SJSA1 (cell line): ENCODE measurements around the gene PASK. TPM values are rescaled to one million over a fixed set of nuclear protein-coding genes. Genes with fewer than 3 reads are reported as not detected.
"Not testable (repeated sequence)": the region's sequence is repeated elsewhere in the genome, so short reads cannot be mapped to it uniquely, and the experiment has no call there.

ENCODE experiments used
- DNase-seq, 2 experiments: peaks; one replicate each; pipeline ENCODE4 v3.0.0-alpha.2; 2015 to 2020; ENCODE audit warnings: low spot score in 2 of 2, low read depth in 1 of 2
- H3K27ac ChIP-seq: fragments of 250-450 bp; sonication (Bioruptor Pico); 2 replicates; pipeline ENCODE4 v1.5.1; 2020; ENCODE audit warnings: mild to moderate bottlenecking, moderate library complexity
- H3K27me3 ChIP-seq: fragments of 250-450 bp; sonication (Bioruptor Pico); replicated peaks from 2 replicates; pipeline ENCODE4 v1.5.1; 2020; ENCODE audit warnings: mild to moderate bottlenecking, moderate library complexity
- H3K36me3 ChIP-seq: fragments of 250-450 bp; sonication (Bioruptor Pico); 2 replicates; pipeline ENCODE4 v1.5.1; 2020; ENCODE audit warnings: mild to moderate bottlenecking
- H3K4me1 ChIP-seq: fragments of 250-450 bp; sonication (Bioruptor Pico); replicated peaks from 2 replicates; pipeline ENCODE4 v1.6.1; 2021; ENCODE audit warnings: mild to moderate bottlenecking
- H3K4me3 ChIP-seq: fragments of 250-450 bp; sonication (Bioruptor Pico); 2 replicates; pipeline ENCODE4 v1.5.1; 2020; ENCODE audit warnings: mild to moderate bottlenecking
- H3K9me3 ChIP-seq: fragments of 250-450 bp; sonication (Bioruptor Pico); replicated peaks from 2 replicates; pipeline ENCODE4 v1.5.1; 2020; ENCODE audit warnings: mild to moderate bottlenecking
- total RNA-seq: library from RNA; depleted of rRNA; stranded (reverse); fragments of >200 nt; shearing (Covaris generic); gene quantifications from 2 replicates; pipeline ENCODE4 v1.2.3, GENCODE V29; 2014; rRNA removed

The PASK gene
- total RNA-seq: 14.1 and 14.6 TPM in 2 replicates

DNA sequence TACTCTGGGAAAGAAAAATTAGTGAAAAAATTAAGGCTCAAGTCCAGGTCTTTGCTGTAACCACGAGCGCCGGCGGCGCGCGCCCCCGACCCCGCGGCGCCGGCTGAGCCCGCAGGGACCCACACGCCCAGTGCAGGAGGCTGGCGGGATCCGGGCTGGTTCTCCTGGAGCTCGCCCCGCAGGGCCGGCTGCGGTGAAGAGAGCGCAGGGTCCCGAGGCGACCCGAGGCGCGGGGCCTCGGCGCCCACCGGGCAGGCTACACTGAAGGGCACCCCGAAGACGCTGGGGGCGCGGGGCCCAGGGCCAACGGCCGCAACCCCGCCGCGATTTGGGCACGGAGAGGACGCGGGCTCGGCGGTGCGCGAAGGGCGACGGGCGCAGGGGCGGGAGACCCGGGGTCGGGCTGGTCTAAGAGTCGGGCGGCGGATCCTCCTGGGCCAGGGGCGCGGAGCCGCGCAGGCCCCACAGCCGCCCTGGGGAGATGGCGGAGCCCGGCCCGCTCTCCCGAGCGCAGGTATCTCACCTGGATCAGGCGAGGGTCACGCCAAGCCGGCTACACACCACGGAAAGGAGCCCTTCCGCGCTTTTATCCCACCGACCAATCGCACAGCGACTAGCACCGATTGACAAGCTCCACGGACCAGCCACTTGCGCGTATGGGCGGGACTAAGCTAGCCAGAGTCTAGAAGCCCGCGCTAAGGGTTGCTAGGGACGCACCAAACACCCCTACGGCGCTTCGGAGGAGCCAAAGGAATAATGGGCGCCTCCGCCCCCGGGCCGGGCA lies at the start of gene PASK:
PASK (minus strand) TSS at position 582 of the 784 bp plus-strand sequence. CDS start 6,440 bp downstream, outside the sequence.
- no peaks in the 10 kb centered on the region for H3K9me3 ChIP-seq
- H3K36me3 ChIP-seq: peaks cover 27% of the 10 kb centered on the region
- DNase-seq: peak; percentile 91 to 96
- H3K4me1 ChIP-seq: peaks cover 31% of the 10 kb centered on the region
- no peaks in the 10 kb centered on the region for H3K27me3 ChIP-seq
- peak within 1 kb of the TSS; percentile 77 for H3K4me3 ChIP-seq
- H3K27ac ChIP-seq: peak within 1 kb of the TSS; percentile 64

- H3K4me1 ChIP-seq: no peaks in the 10 kb centered on the region
- no peaks in the 10 kb centered on the region for H3K27me3 ChIP-seq
- DNase-seq: no peak
- H3K36me3 ChIP-seq: no peaks in the 10 kb centered on the region
- no peak overlapping the region for H3K4me3 ChIP-seq
- H3K27ac ChIP-seq: no peak overlapping the region
- no peaks in the 10 kb centered on the region for H3K9me3 ChIP-seq
These were observed 49.4 kb upstream of the PASK start for GRCh38 chr2:241198381-241199279.

GRCh38 chr2:241197947-241198346 lies 48.7 kb upstream of the PASK start:
- Histone ChIP-seq H3K36me3 (no peaks in the 10 kb centered on the region), H3K27ac (no peak overlapping the region), H3K4me3 (no peak overlapping the region), H3K27me3 (no peaks in the 10 kb centered on the region), H3K9me3 (no peaks in the 10 kb centered on the region), H3K4me1 (no peaks in the 10 kb centered on the region)
- DNase-seq: no peak

DNA sequence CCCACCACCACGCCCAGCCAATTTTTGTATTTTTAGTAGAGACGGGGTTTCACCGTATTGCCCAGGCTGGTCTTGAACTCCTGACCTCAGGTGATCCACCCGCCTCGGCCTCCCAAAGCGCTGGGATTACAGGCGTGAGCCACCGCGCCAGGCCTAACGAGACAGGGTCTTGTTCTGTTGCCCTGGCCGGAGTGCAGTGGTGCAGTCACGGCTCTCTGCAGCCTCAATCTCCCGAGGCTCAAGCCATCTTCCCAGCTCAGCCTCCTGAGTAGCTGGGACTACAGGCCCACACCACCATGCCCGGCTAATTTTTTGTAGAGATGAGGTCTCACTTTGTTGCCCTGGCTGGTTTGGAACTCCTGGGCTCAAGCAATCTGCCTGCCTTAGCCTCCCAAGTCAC lies 48.0 kb upstream of the PASK start:
- not testable (repeated sequence) for H3K4me3 ChIP-seq, H3K27ac ChIP-seq, H3K27me3 ChIP-seq, H3K9me3 ChIP-seq, H3K4me1 ChIP-seq, DNase-seq, H3K36me3 ChIP-seq

DNA sequence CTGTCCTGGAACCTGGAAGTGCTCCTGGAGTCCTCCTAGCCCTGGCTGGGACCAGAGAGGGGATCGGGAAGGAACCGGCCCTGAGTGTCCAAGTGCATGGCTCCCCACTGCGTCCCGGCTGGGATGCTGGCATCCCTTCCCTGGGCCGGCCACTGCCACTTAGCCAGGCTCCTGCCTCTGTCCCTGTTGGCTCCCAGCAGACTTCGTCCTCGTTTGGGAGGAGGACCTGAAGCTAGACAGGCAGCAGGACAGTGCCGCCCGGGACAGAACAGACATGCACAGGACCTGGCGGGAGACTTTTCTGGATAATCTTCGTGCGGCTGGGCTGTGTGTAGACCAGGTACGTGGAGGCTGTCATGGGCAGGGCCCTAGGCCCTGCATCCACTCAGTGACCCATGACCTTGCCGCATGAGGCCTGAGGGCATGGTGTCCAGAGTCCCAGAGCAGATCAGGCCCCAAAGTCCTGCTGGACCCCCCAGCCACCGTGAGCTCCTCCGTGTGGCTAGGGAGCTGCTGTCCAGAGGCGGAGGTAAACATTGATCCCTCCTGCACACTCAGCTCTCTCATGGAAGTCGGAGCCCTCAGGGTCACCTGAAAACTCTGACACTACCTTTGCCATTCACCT lies 46.3 kb upstream of the PASK start:
- Histone ChIP-seq H3K4me3 (no peak overlapping the region), H3K27me3 (no peaks in the 10 kb centered on the region), H3K4me1 (no peaks in the 10 kb centered on the region), H3K27ac (no peak overlapping the region), H3K36me3 (no peaks in the 10 kb centered on the region), H3K9me3 (no peaks in the 10 kb centered on the region)
- DNase-seq: no peak

GRCh38 chr2:241194811-241195210 lies 45.5 kb upstream of the PASK start:
- Histone ChIP-seq H3K36me3 (no peaks in the 10 kb centered on the region), H3K4me1 (no peaks in the 10 kb centered on the region), H3K27ac (no peak overlapping the region), H3K27me3 (no peaks in the 10 kb centered on the region), H3K4me3 (no peak overlapping the region), H3K9me3 (no peaks in the 10 kb centered on the region)
- no peak for DNase-seq

GRCh38 chr2:241193271-241193670 lies 44.0 kb upstream of the PASK start:
- no peaks in the 10 kb centered on the region for H3K4me1 ChIP-seq
- DNase-seq: no peak
- H3K9me3 ChIP-seq: no peaks in the 10 kb centered on the region
- no peaks in the 10 kb centered on the region for H3K27me3 ChIP-seq
- no peaks in the 10 kb centered on the region for H3K36me3 ChIP-seq
- H3K4me3 ChIP-seq: no peak overlapping the region
- H3K27ac ChIP-seq: no peak overlapping the region

- H3K27me3 ChIP-seq: no peaks in the 10 kb centered on the region
- no peak overlapping the region for H3K27ac ChIP-seq
- H3K4me1 ChIP-seq: no peaks in the 10 kb centered on the region
These were observed 41.8 kb upstream of the PASK start for GRCh38 chr2:241191081-241191480.

GRCh38 chr2:241190291-241190981 lies 41.2 kb upstream of the PASK start:
- no peak overlapping the region for H3K4me3 ChIP-seq
- H3K4me1 ChIP-seq: no peaks in the 10 kb centered on the region
- DNase-seq: no peak
- no peaks in the 10 kb centered on the region for H3K36me3 ChIP-seq
- no peaks in the 10 kb centered on the region for H3K9me3 ChIP-seq
- H3K27me3 ChIP-seq: no peaks in the 10 kb centered on the region
- H3K27ac ChIP-seq: no peak overlapping the region

More at GRCh38 chr2:241191081-241191480, 41.8 kb upstream of the PASK start:
- H3K9me3 ChIP-seq: no peaks in the 10 kb centered on the region
- no peak overlapping the region for H3K4me3 ChIP-seq
- no peaks in the 10 kb centered on the region for H3K36me3 ChIP-seq
- DNase-seq: no peak

- Histone ChIP-seq H3K4me1 (no peaks in the 10 kb centered on the region), H3K36me3 (no peaks in the 10 kb centered on the region), H3K27me3 (no peaks in the 10 kb centered on the region), H3K4me3 (no peak overlapping the region), H3K9me3 (no peaks in the 10 kb centered on the region), H3K27ac (no peak overlapping the region)
- DNase-seq: no peak
These were observed 40.6 kb upstream of the PASK start for GRCh38 chr2:241189856-241190201.

DNA sequence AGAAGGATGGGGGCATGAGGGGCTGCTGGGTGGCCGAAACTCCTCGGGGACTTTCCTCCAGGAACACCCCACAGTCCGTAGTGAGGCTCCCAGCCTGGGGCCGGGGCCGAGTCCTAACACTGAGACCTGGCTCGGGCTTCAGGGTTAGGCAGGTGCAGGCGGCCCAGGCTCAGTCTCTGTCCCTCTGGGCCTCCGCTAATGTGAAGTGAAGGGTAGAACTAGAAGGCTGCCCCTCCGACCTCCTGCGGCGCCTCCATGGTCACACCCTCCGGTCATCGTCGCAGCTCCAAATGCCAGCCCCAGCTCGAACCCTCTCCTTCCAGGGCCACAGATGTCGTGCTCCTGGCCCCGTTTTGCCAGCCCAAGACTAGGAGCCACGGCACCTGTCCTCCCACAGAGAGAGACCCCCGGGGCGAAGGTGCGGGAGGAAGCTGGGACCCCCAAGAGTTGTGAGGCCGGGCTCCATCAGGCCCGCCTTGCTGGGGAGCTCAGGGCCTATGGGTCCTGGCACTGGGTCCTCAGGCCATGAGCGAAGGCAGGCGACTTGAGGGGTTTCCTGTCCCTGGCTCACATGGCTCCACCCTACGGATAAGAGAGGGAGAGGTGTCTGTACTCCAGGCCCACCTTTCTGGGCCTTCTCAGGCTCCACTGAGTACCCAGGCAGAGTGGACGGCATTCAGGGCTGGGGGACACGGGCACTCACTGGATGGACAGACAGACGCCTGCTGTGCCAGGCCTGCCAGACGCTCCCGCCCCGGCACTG lies 40.0 kb upstream of the PASK start:
- H3K27me3 ChIP-seq: no peaks in the 10 kb centered on the region
- no peaks in the 10 kb centered on the region for H3K9me3 ChIP-seq
- no peak for DNase-seq
- no peaks in the 10 kb centered on the region for H3K36me3 ChIP-seq
- H3K4me1 ChIP-seq: no peaks in the 10 kb centered on the region
- H3K4me3 ChIP-seq: no peak overlapping the region
- H3K27ac ChIP-seq: no peak overlapping the region

- Histone ChIP-seq H3K4me3 (no peak within 1 kb of the TSS), H3K36me3 (peaks cover 1% of the 10 kb centered on the region; the same call in 1 of the 2 replicates), H3K27ac (no peak within 1 kb of the TSS), H3K27me3 (no peaks in the 10 kb centered on the region), H3K9me3 (no peaks in the 10 kb centered on the region), H3K4me1 (no peaks in the 10 kb centered on the region)
- no peak for DNase-seq
These were observed 39.3 kb upstream of the PASK start, which contains the start of gene ANO7 for GRCh38 chr2:241188361-241189092. Gene ANO7, plus strand, starts transcription at chr2:241188677. Its CDS starts 1,387 bp downstream, at chr2:241190064.
